NCI-H69 (cell line): Measurements from ENCODE around the gene KLF16.

Experiments
- DNase-seq: peaks from one replicate; lab custom pipeline; 2025; lab: John Stamatoyannopoulos, UW

Gene KLF16

GRCh38 chr19:1807030-1807694, 56.2 kb downstream of the KLF16 start:
- DNase-seq: no peak

GRCh38 chr19:1806184-1807029, 57.0 kb downstream of the KLF16 start:
- no peak for DNase-seq

DNA sequence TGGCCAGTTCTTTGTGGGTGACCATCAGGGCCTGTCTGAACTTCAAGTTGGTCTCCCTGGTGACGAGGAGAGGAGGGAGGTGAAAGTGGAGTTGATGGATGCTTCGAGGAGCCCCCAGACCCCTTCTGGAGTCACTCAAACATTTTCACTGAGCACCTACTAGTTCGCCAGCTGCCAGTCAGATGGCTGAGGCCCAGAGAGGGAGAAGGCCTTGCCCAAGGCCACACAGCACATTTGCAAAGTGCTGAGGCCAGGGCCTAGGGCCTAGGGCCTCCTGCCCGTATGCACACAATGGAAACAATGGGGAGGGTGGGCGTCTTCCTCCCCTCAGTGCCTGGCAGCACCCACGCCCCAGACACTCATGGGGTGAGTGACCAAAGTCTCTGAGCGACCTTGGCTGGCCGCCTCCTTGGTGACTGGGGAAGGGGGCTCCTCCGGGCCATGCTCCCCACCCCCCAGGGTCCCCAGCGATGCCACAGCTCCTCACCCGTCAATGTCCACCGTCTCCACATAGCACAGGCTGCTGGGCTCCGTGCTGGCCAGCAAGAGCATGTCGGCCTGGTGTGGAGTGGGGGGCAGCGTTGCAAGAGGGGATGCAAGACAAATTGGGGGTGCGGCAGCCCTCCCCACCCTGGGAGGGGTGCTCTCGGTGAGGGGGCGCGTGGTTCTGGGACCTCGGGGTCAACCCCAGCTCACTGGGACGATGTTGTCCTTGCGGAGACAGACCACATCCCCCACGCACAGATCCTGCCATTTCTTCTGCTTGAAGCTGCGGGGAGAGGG, 57.8 kb downstream of the KLF16 start:
- no peak for DNase-seq

GRCh38 chr19:1804858-1805257, 58.5 kb downstream of the KLF16 start:
- no peak for DNase-seq
